ENCODE results near the gene PPFIBP1. TPM values are rescaled to one million over a fixed set of nuclear protein-coding genes. Genes with fewer than 3 reads are reported as not detected.
"Not testable (repeated sequence)": the region's sequence is repeated elsewhere in the genome, so short reads cannot be mapped to it uniquely, and the experiment has no call there.

The PPFIBP1 gene
- total RNA-seq, 6 donors from 2014 or later, result 67.5 to 129 (median 101) TPM

GRCh38 chr12:27542628-27543027 is 18.6 kb downstream of the PPFIBP1 start:
- ATAC-seq (ENCODE audit: low FRiP score in 2 of 2), result peak; percentile 62 to 73
- H3K36me3 ChIP-seq, result no peaks in the 10 kb centered on the region
- H3K4me1 ChIP-seq, result peaks cover 22 to 57% (median 28%) of the 10 kb centered on the region in 4 donors
- no peak for DNase-seq
- WGBS, 2 donors, result 65 to 76% methylated on average over 5 of the region's 5 CpGs
- peak overlapping the region in 2 of 4 donors; percentile 4 to 14 for H3K27ac ChIP-seq
- TF ChIP-seq POLR2AphosphoS5 (IDR thresholded peaks at IDR 0.05) (peak in 1 of 2 donors; percentile 13), CTCF (IDR thresholded peaks at IDR 0.05) (no peak), EP300 (IDR thresholded peaks at IDR 0.05) (no peak), POLR2A (IDR thresholded peaks at IDR 0.05) (no peak)
- no peaks in the 10 kb centered on the region for H3K27me3 ChIP-seq
- no peak overlapping the region for H3K4me3 ChIP-seq
- H3K9me3 ChIP-seq, result no peaks in the 10 kb centered on the region

- H3K36me3 ChIP-seq; H3K9me3 ChIP-seq; DNase-seq; H3K4me3 ChIP-seq; H3K27ac ChIP-seq; H3K27me3 ChIP-seq; ATAC-seq (ENCODE audit: low FRiP score in 2 of 2): not testable (repeated sequence)
- H3K4me1 ChIP-seq, result peaks cover 20 to 52% (median 30%) of the 10 kb centered on the region in 4 donors
- 88 to 96% methylated on average over 1 of the region's 1 CpG for WGBS, 2 donors
Measured at GRCh38 chr12:27544858-27545257, 20.9 kb downstream of the PPFIBP1 start.

- 75 to 78% methylated on average over 9 of the region's 9 CpGs for WGBS, 2 donors
- DNase-seq, result no peak
- no peaks in the 10 kb centered on the region for H3K27me3 ChIP-seq
- H3K36me3 ChIP-seq, result no peaks in the 10 kb centered on the region
- no peak overlapping the region for H3K4me3 ChIP-seq
- peaks cover 27 to 51% (median 38%) of the 10 kb centered on the region in 4 donors for H3K4me1 ChIP-seq
- TF ChIP-seq POLR2AphosphoS5 (IDR thresholded peaks at IDR 0.05) (no peak), POLR2A (IDR thresholded peaks at IDR 0.05) (no peak)
- peak overlapping the region in 1 of 4 donors; percentile 51 for H3K27ac ChIP-seq
- ATAC-seq (ENCODE audit: low FRiP score in 2 of 2), result no peak
- H3K9me3 ChIP-seq, result no peaks in the 10 kb centered on the region
Measured at GRCh38 chr12:27545665-27546064, 21.7 kb downstream of the PPFIBP1 start.

GRCh38 chr12:27547592-27547991 is 23.6 kb downstream of the PPFIBP1 start:
- peaks cover 23 to 55% (median 33%) of the 10 kb centered on the region in 4 donors for H3K4me1 ChIP-seq
- no peak for DNase-seq
- H3K36me3 ChIP-seq, result no peaks in the 10 kb centered on the region
- no peaks in the 10 kb centered on the region for H3K9me3 ChIP-seq
- no peak overlapping the region for H3K4me3 ChIP-seq
- no peak for ATAC-seq (ENCODE audit: low FRiP score in 2 of 2)
- WGBS, 2 donors, result 90 to 91% methylated on average over 5 of the region's 5 CpGs
- no peak for TF ChIP-seq CTCF (IDR thresholded peaks at IDR 0.05)
- TF ChIP-seq POLR2A (IDR thresholded peaks at IDR 0.05), result no peak
- TF ChIP-seq EP300 (IDR thresholded peaks at IDR 0.05), result no peak
- no peak for TF ChIP-seq POLR2AphosphoS5 (IDR thresholded peaks at IDR 0.05)
- peak overlapping the region in 2 of 4 donors; percentile 9 to 11 for H3K27ac ChIP-seq
- no peaks in the 10 kb centered on the region for H3K27me3 ChIP-seq

- 95 to 96% methylated on average over 8 of the region's 8 CpGs for WGBS, 2 donors
- H3K4me3 ChIP-seq, result no peak overlapping the region
- H3K4me1 ChIP-seq, result peaks cover 20 to 53% (median 30%) of the 10 kb centered on the region in 4 donors
Measured at GRCh38 chr12:27548301-27549199, 24.5 kb downstream of the PPFIBP1 start.

More at GRCh38 chr12:27548301-27549199, 24.5 kb downstream of the PPFIBP1 start:
- no peaks in the 10 kb centered on the region for H3K27me3 ChIP-seq
- DNase-seq, result no peak
- no peak for ATAC-seq (ENCODE audit: low FRiP score in 2 of 2)
- no peaks in the 10 kb centered on the region for H3K36me3 ChIP-seq
- TF ChIP-seq EP300 (IDR thresholded peaks at IDR 0.05) (no peak), CTCF (IDR thresholded peaks at IDR 0.05) (no peak), POLR2A (IDR thresholded peaks at IDR 0.05) (no peak)
- H3K9me3 ChIP-seq, result no peaks in the 10 kb centered on the region
- H3K27ac ChIP-seq, result peak overlapping the region in 3 of 4 donors; percentile 31 to 80 (median 69)

Measured in upper lobe of left lung (tissue), 6 donors.